GM23338 (cell line): ENCODE results near the gene CENPN. TPM values are rescaled to one million over a fixed set of nuclear protein-coding genes. Genes with fewer than 3 reads are reported as not detected.

Experiments
- ATAC-seq: fragments of 200-7000 bp; cut with Tn5 transposase; 3 replicates; pipeline ENCODE4 v1.9.1; 2020
- DNase-seq: peaks from one replicate; pipeline ENCODE4 v3.0.0-alpha.2; 2015; ENCODE audit warnings: low spot score
- H2AFZ ChIP-seq: fragments of 200-600 bp; sonication (generic); 2 replicates; pipeline ENCODE4 v1.8.0; 2016; ENCODE audit warnings: antibody characterized with exemption, mild to moderate bottlenecking, moderate library complexity
- H3F3A ChIP-seq: fragments of 200-600 bp; sonication (generic); replicated peaks from 2 replicates; pipeline ENCODE4 v1.8.0; 2017; ENCODE audit warnings: antibody characterized with exemption, mixed run types, low read depth
- H3K27ac ChIP-seq: fragments of 200-600 bp; sonication (generic); 2 replicates; pipeline ENCODE4 v1.6.1; 2016; ENCODE audit warnings: low read depth
- H3K27me3 ChIP-seq: fragments of 200-600 bp; sonication (generic); 2 replicates; pipeline ENCODE4 v1.8.0; 2016; ENCODE audit warnings: mild to moderate bottlenecking, mixed run types, moderate library complexity; ENCODE audit not compliant: insufficient read depth
- H3K36me3 ChIP-seq: fragments of 200-600 bp; sonication (generic); 2 replicates; pipeline ENCODE4 v1.8.0; 2016; ENCODE audit warnings: mild to moderate bottlenecking; ENCODE audit not compliant: insufficient read depth
- H3K4me1 ChIP-seq: fragments of 200-600 bp; sonication (generic); 2 replicates; pipeline ENCODE4 v1.8.0; 2016; ENCODE audit warnings: mild to moderate bottlenecking, moderate library complexity; ENCODE audit not compliant: insufficient read depth
- H3K4me2 ChIP-seq: fragments of 200-600 bp; sonication (generic); 2 replicates; pipeline ENCODE4 v1.7.1; 2017; ENCODE audit warnings: mixed run types
- H3K4me3 ChIP-seq: fragments of 200-600 bp; sonication (generic); 2 replicates; pipeline ENCODE4 v1.6.1; 2016; ENCODE audit warnings: mixed run types
- H3K79me2 ChIP-seq: fragments of 200-600 bp; sonication (generic); replicated peaks from 2 replicates; pipeline ENCODE4 v1.8.0; 2017; ENCODE audit warnings: mild to moderate bottlenecking; ENCODE audit not compliant: insufficient read depth
- H3K9me2 ChIP-seq: fragments of 200-600 bp; sonication (generic); 2 replicates; pipeline ENCODE4 v1.8.0; 2017; ENCODE audit not compliant: insufficient read depth
- H4K20me1 ChIP-seq: fragments of 200-600 bp; sonication (generic); replicated peaks from 2 replicates; pipeline ENCODE4 v1.8.0; 2017; ENCODE audit warnings: mild to moderate bottlenecking; ENCODE audit not compliant: insufficient read depth
- H3K27ac Mint-ChIP-seq: 2 replicates; pipeline ENCODE4 v1.8.0; 2020; ENCODE audit warnings: inconsistent platforms, mild to moderate bottlenecking, moderate library complexity, mixed read lengths
- H3K27me3 Mint-ChIP-seq: 3 replicates; pipeline ENCODE4 v1.8.0; 2022; ENCODE audit warnings: low read depth, mild to moderate bottlenecking, moderate library complexity, mixed read lengths, inconsistent platforms; ENCODE audit not compliant: insufficient read depth, poor library complexity
- H3K36me3 Mint-ChIP-seq: 3 replicates; pipeline ENCODE4 v1.8.0; 2021; ENCODE audit warnings: low read depth, mild to moderate bottlenecking, inconsistent platforms, moderate library complexity, mixed read lengths
- H3K4me1 Mint-ChIP-seq: 3 replicates; pipeline ENCODE4 v1.8.0; 2020; ENCODE audit warnings: mild to moderate bottlenecking, inconsistent platforms, mixed read lengths
- H3K4me3 Mint-ChIP-seq: 3 replicates; pipeline ENCODE4 v1.8.0; 2021; ENCODE audit warnings: moderate library complexity, mild to moderate bottlenecking, inconsistent platforms, mixed read lengths
- H3K9me3 Mint-ChIP-seq: 3 replicates; pipeline ENCODE4 v1.8.0; 2020; ENCODE audit warnings: moderate library complexity, mild to moderate bottlenecking, inconsistent platforms, mixed read lengths
- CREB1 ChIP-seq: fragments of 250-450 bp; sonication (Bioruptor Pico); IDR thresholded peaks from 2 replicates; pipeline ENCODE4 v1.5.0; 2020; ENCODE audit warnings: low read depth, mild to moderate bottlenecking, moderate library complexity
- ETS1 ChIP-seq: IDR thresholded peaks from 2 replicates; pipeline ENCODE4 v1.6.1; 2016; ENCODE audit warnings: antibody characterized with exemption
- EZH2 ChIP-seq: fragments of 200-600 bp; sonication (generic); IDR thresholded peaks from one replicate; pipeline ENCODE4 v1.8.0; 2017; ENCODE audit warnings: antibody characterized with exemption, mild to moderate bottlenecking, low read depth; ENCODE audit not compliant: unreplicated experiment
- EZH2phosphoT487 ChIP-seq: fragments of 200-600 bp; sonication (generic); IDR thresholded peaks from one replicate; pipeline ENCODE4 v1.8.1; 2018; ENCODE audit warnings: antibody characterized with exemption; ENCODE audit not compliant: unreplicated experiment
- JUNB ChIP-seq: IDR thresholded peaks from one replicate; pipeline ENCODE4 v1.6.1; 2016; ENCODE audit warnings: antibody characterized with exemption; ENCODE audit not compliant: unreplicated experiment
- NANOG ChIP-seq: IDR thresholded peaks from 2 replicates; pipeline ENCODE4 v1.6.1; 2016; ENCODE audit warnings: antibody characterized with exemption, borderline replicate concordance
- REST ChIP-seq: IDR thresholded peaks from one replicate; pipeline ENCODE4 v1.6.1; 2018; ENCODE audit warnings: antibody characterized with exemption; ENCODE audit not compliant: unreplicated experiment
- STAT1 ChIP-seq: IDR thresholded peaks from one replicate; pipeline ENCODE4 v1.6.1; 2016; ENCODE audit warnings: antibody characterized with exemption; ENCODE audit not compliant: unreplicated experiment
- ZNF114 ChIP-seq: fragments of 250-450 bp; sonication (Bioruptor Pico); IDR thresholded peaks from 2 replicates; pipeline ENCODE4 v1.5.0; 2020; ENCODE audit warnings: mild to moderate bottlenecking, moderate library complexity
- ZNF331 ChIP-seq: fragments of 250-450 bp; sonication (Bioruptor Pico); IDR thresholded peaks from 2 replicates; pipeline ENCODE4 v1.5.0; 2020; ENCODE audit warnings: low read depth, mild to moderate bottlenecking, moderate library complexity
- polyA plus RNA-seq: library from polyadenylated mRNA; unstranded; fragments of >200 nt; fragmentation: Nextera tagmentation; extraction: Ambion mirVana; gene quantifications from 2 replicates; pipeline ENCODE4 v1.2.1, GENCODE V29; 2016
- total RNA-seq: library from RNA; depleted of rRNA; stranded (reverse); fragments of >200 nt; shearing (Covaris generic); gene quantifications from 2 replicates; pipeline ENCODE4 v1.2.3, GENCODE V29; 2014

Gene CENPN
- total and polyA plus RNA-seq, 2 experiments from 2014 or later, result 43.6 to 80.8 TPM

DNA sequence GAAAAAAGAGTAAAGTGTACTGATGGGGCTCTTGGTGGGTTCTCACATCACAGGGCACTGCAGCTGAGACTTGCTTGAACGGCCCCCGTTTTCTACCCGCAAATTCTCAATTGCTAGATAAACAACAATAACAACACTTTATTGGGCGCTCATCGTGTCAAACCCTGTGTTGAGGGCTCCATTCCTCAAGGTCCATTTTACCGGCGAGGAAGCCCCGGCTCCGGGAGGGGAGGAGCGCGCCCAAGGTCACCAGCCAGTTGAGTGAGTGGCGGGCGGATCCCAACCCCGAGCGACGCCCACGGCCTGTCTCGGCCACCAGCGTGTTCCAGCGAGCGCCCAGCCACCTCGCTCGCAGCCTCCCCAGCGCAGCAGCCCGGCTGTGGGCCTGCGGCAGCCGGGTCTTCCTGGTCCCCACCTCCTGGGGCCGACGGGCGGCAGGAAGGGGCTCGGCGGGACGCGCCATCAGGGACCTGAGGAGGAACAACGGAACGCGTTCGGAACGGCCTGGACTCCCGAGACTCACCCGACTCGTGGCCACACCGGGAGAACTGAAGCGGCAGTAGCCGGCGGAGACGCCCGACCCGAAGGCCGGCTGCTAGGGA lies 702 bp upstream of the CENPN start (continued):
- no peak for TF ChIP-seq ZNF114 (CRISPR knock-in tag)
- no peak for TF ChIP-seq ZNF331 (CRISPR knock-in tag)
- no peak for TF ChIP-seq REST

DNA sequence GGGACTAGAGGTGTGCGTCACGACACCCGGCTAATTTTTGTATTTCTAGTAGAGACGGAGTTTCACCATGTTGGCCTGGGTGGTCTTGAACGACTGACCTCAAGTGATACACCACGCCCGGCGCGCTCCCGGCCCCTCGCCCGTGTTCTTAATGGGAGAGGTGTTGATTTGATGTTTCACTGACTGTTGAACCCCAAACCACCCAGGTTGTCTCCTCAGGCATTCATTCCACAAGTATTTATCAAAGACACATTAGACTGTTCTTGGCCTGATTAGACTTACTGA lies 1.4 kb downstream of the CENPN start:
- no peak overlapping the region for H2AFZ ChIP-seq

DNA sequence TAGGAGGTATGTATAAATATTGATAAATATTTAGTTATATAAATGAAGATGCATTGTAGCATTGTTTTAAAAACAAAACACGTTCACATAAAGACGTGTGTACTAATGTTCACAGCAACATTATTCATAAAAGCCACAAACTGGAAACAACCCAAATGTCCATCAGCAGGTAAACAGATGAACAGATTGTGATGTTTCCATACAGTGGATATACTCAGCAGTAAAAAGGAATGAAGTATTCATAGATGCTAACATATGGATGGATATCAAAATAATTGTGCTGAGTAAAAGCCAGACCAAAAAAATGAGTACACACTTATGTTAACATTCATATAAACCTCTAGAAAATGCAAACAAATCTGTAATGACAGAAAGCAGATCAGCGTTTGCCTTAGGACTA lies 6.0 kb downstream of the CENPN start:
- Mint-ChIP-seq H3K9me3 (no peaks in the 10 kb centered on the region), H3K27ac (no peak overlapping the region), H3K36me3 (peaks cover 66% of the 10 kb centered on the region), H3K27me3 (no peaks in the 10 kb centered on the region), H3K4me3 (no peak overlapping the region), H3K4me1 (peaks cover 6% of the 10 kb centered on the region; the same call in 1 of the 3 replicates)
- H3K27me3 ChIP-seq, result no peaks in the 10 kb centered on the region
- H3K36me3 ChIP-seq, result peaks cover 47% of the 10 kb centered on the region
- peaks cover 15% of the 10 kb centered on the region for H4K20me1 ChIP-seq
- H3K4me1 ChIP-seq, result no peaks in the 10 kb centered on the region; the same call in 1 of the 2 replicates
- H2AFZ ChIP-seq, result no peak overlapping the region
- no peak for ATAC-seq
- no peaks in the 10 kb centered on the region for H3F3A ChIP-seq
- H3K4me3 ChIP-seq, result no peak overlapping the region
- H3K4me2 ChIP-seq, result no peak overlapping the region
- H3K27ac ChIP-seq, result no peak overlapping the region
- no peak for DNase-seq
- no peaks in the 10 kb centered on the region for H3K9me2 ChIP-seq
- peaks cover 37% of the 10 kb centered on the region for H3K79me2 ChIP-seq
- no peak for TF ChIP-seq NANOG
- TF ChIP-seq ZNF331 (CRISPR knock-in tag), result no peak
- TF ChIP-seq EZH2, result no peak
- no peak for TF ChIP-seq STAT1
- TF ChIP-seq EZH2phosphoT487, result no peak
- TF ChIP-seq ETS1, result no peak
- TF ChIP-seq CREB1 (CRISPR knock-in tag), result no peak

More for the DNA sequence above, 1.4 kb downstream of the CENPN start:
- TF ChIP-seq ETS1, result no peak
- no peak for TF ChIP-seq JUNB
- ATAC-seq (no peak), DNase-seq (no peak)
- Histone ChIP-seq H3K9me2 (no peaks in the 10 kb centered on the region), H4K20me1 (peaks cover 17% of the 10 kb centered on the region), H3K4me3 (peak overlapping the region; percentile 91), H3K4me2 (peak overlapping the region; percentile 89), H3K27ac (no peak overlapping the region), H3K27me3 (no peaks in the 10 kb centered on the region), H3F3A (no peaks in the 10 kb centered on the region), H3K79me2 (peaks cover 70% of the 10 kb centered on the region), H3K36me3 (peaks cover 11% of the 10 kb centered on the region), H3K4me1 (peaks cover 7% of the 10 kb centered on the region)
- peaks cover 22% of the 10 kb centered on the region for H3K4me1 Mint-ChIP-seq
- peaks cover 25% of the 10 kb centered on the region for H3K36me3 Mint-ChIP-seq
- H3K4me3 Mint-ChIP-seq, result peak overlapping the region; percentile 98
- H3K9me3 Mint-ChIP-seq, result no peaks in the 10 kb centered on the region
- peak overlapping the region; percentile 100 for H3K27ac Mint-ChIP-seq
- H3K27me3 Mint-ChIP-seq, result peaks cover 7% of the 10 kb centered on the region
